IMR-90 (cell line): ENCODE data around the gene CENPP. TPM values are rescaled to one million over a fixed set of nuclear protein-coding genes. Genes with fewer than 3 reads are reported as not detected.

Source experiments
- ATAC-seq: fragments of 200-7000 bp; cut with Tn5 transposase; 2 replicates; pipeline ENCODE4 v1.9.1; 2020; ENCODE audit warnings: low read depth, mild to moderate bottlenecking, moderate library complexity
- BruUV-seq: library from RNA; stranded (reverse); fragments of 400-500 nt; replicated peaks from 2 replicates; lab custom pipeline; 2021; lab: Mats Ljungman, UMichigan
- CTCF ChIA-PET: fragments of 300-600 bp; formaldehyde crosslinking; extraction: SDS; loops from one replicate; lab custom pipeline; 2021; ENCODE audit warnings: antibody characterized with exemption; lab: Yijun Ruan, JAX
- POLR2A ChIA-PET: fragments of 300-600 bp; sonication (Branson Sonifier 250); formaldehyde crosslinking; loops from one replicate; lab custom pipeline; 2022; ENCODE audit warnings: antibody characterized with exemption; ENCODE audit not compliant: unreplicated experiment; lab: Charles Lee
- DNase-seq: peaks from one replicate; pipeline ENCODE4 v3.0.0; 2013
- H2AFZ ChIP-seq: replicated peaks from 2 replicates; pipeline ENCODE3; 2013; ENCODE audit warnings: low read length, mild to moderate bottlenecking; ENCODE audit not compliant: poor library complexity
- H2AK5ac ChIP-seq: 2 replicates; pipeline ENCODE4 v1.6.1; 2013; ENCODE audit warnings: low read depth, low read length, inconsistent platforms
- H2AK9ac ChIP-seq: replicated peaks from 2 replicates; pipeline ENCODE3; 2013; ENCODE audit warnings: mild to moderate bottlenecking, low read depth, low read length, moderate library complexity; ENCODE audit not compliant: poor library complexity
- H2BK120ac ChIP-seq: 2 replicates; pipeline ENCODE4 v1.6.1; 2013; ENCODE audit warnings: low read depth, low read length, inconsistent platforms
- H2BK15ac ChIP-seq: 3 replicates; pipeline ENCODE4 v1.6.1; 2013; ENCODE audit warnings: low read depth, low read length, inconsistent platforms
- H2BK20ac ChIP-seq: 2 replicates; pipeline ENCODE4 v1.6.1; 2013; ENCODE audit warnings: low read depth, mild to moderate bottlenecking, inconsistent platforms, low read length, moderate library complexity
- H2BK5ac ChIP-seq: 2 replicates; pipeline ENCODE4 v1.6.1; 2013; ENCODE audit warnings: mild to moderate bottlenecking, low read depth, low read length, inconsistent platforms; ENCODE audit not compliant: poor library complexity, severe bottlenecking
- H3K14ac ChIP-seq: replicated peaks from 2 replicates; pipeline ENCODE4 v1.6.1; 2013; ENCODE audit warnings: low read depth, low read length, inconsistent platforms
- H3K18ac ChIP-seq: 2 replicates; pipeline ENCODE4 v1.6.1; 2013; ENCODE audit warnings: low read depth, low read length, control low read depth
- H3K23ac ChIP-seq: 2 replicates; pipeline ENCODE4 v1.6.1; 2013; ENCODE audit warnings: low read depth, low read length, inconsistent platforms
- H3K27ac ChIP-seq: 2 replicates; pipeline ENCODE4 v1.5.1; 2013; ENCODE audit warnings: mild to moderate bottlenecking, control low read depth, low read length; ENCODE audit not compliant: insufficient read depth
- H3K27me3 ChIP-seq: 2 replicates; pipeline ENCODE4 v1.6.1; 2013; ENCODE audit warnings: low read length; ENCODE audit not compliant: control insufficient read depth, insufficient read depth
- H3K36me3 ChIP-seq: 2 replicates; pipeline ENCODE4 v1.6.1; 2013; ENCODE audit warnings: low read length, mixed read lengths; ENCODE audit not compliant: control insufficient read depth, insufficient read depth
- H3K4ac ChIP-seq: 2 replicates; pipeline ENCODE4 v1.6.1; 2013; ENCODE audit warnings: low read depth, low read length, inconsistent platforms
- H3K4me1 ChIP-seq: 2 replicates; pipeline ENCODE4 v1.6.1; 2013; ENCODE audit warnings: low read length, mixed read lengths; ENCODE audit not compliant: control insufficient read depth, insufficient read depth
- H3K4me2 ChIP-seq: 2 replicates; pipeline ENCODE4 v1.6.1; 2013; ENCODE audit warnings: low read depth, mild to moderate bottlenecking, control low read depth, low read length, moderate library complexity
- H3K4me3 ChIP-seq: 2 replicates; pipeline ENCODE4 v1.5.1; 2013; ENCODE audit warnings: low read depth, mild to moderate bottlenecking, control low read depth, low read length, moderate library complexity; ENCODE audit not compliant: insufficient read depth
- H3K56ac ChIP-seq: 2 replicates; pipeline ENCODE4 v1.6.1; 2013; ENCODE audit warnings: low read length, inconsistent platforms; ENCODE audit not compliant: insufficient read depth; ENCODE audit errors: extremely low read depth
- H3K79me1 ChIP-seq, 2 experiments: 2 replicates each; pipeline ENCODE4 v1.6.1; 2013; ENCODE audit warnings: low read length in 2 of 2, inconsistent platforms in 1 of 2, low read depth in 1 of 2
- H3K9ac ChIP-seq: 2 replicates; pipeline ENCODE4 v1.6.1; 2013; ENCODE audit warnings: low read depth, low read length, control low read depth
- H3K9me1 ChIP-seq: 2 replicates; pipeline ENCODE4 v1.6.1; 2013; ENCODE audit warnings: low read length, inconsistent platforms; ENCODE audit not compliant: insufficient read depth
- H3K9me3 ChIP-seq: 2 replicates; pipeline ENCODE4 v1.6.1; 2013; ENCODE audit warnings: low read length; ENCODE audit not compliant: control insufficient read depth, insufficient read depth
- H4K20me1 ChIP-seq: 2 replicates; pipeline ENCODE4 v1.6.1; 2013; ENCODE audit warnings: low read length, inconsistent platforms; ENCODE audit not compliant: insufficient read depth
- H4K5ac ChIP-seq: 2 replicates; pipeline ENCODE4 v1.6.1; 2013; ENCODE audit warnings: mild to moderate bottlenecking, low read depth, low read length, control low read depth
- H4K8ac ChIP-seq, 2 experiments: 2 replicates each; pipeline ENCODE4 v1.6.1; 2013; ENCODE audit warnings: low read depth in 2 of 2, low read length in 2 of 2, control low read depth in 1 of 2, inconsistent platforms in 1 of 2
- H4K91ac ChIP-seq: 2 replicates; pipeline ENCODE4 v1.6.1; 2013; ENCODE audit warnings: low read depth, low read length, inconsistent platforms; ENCODE audit not compliant: insufficient read depth
- BHLHE40 ChIP-seq: fragments of 150-350 bp; IDR thresholded peaks from 2 replicates; pipeline ENCODE4 v1.6.1; 2016; ENCODE audit warnings: mild to moderate bottlenecking, low read depth, low read length
- CHD1 ChIP-seq: IDR thresholded peaks from 2 replicates; pipeline ENCODE4 v1.6.1; 2012; ENCODE audit warnings: low read depth, low read length, improper control_type of control experiment
- CTCF ChIP-seq: conservative IDR thresholded peaks from 2 replicates; pipeline ENCODE4 v1.5.1; 2012; ENCODE audit warnings: mild to moderate bottlenecking, low read depth, low read length, improper control_type of control experiment
- ELK1 ChIP-seq: fragments of 150-350 bp; IDR thresholded peaks from 2 replicates; pipeline ENCODE4 v1.6.1; 2016; ENCODE audit warnings: low read depth, mild to moderate bottlenecking, low read length, moderate library complexity, borderline replicate concordance
- FOS ChIP-seq: fragments of 150-350 bp; IDR thresholded peaks from 2 replicates; pipeline ENCODE4 v1.6.1; 2016; ENCODE audit warnings: low read depth, low read length
- MAFK ChIP-seq: IDR thresholded peaks from 2 replicates; pipeline ENCODE4 v1.6.1; 2012; ENCODE audit warnings: low read depth, low read length, improper control_type of control experiment
- MAZ ChIP-seq: IDR thresholded peaks from 2 replicates; pipeline ENCODE4 v1.6.1; 2012; ENCODE audit warnings: low read depth, mild to moderate bottlenecking, low read length, improper control_type of control experiment, moderate library complexity, borderline replicate concordance
- MXI1 ChIP-seq: IDR thresholded peaks from 2 replicates; pipeline ENCODE4 v1.6.1; 2012; ENCODE audit warnings: low read depth, mild to moderate bottlenecking, low read length, moderate library complexity, borderline replicate concordance
- POLR2A ChIP-seq: IDR thresholded peaks from 2 replicates; pipeline ENCODE4 v1.6.1; 2012; ENCODE audit warnings: mild to moderate bottlenecking, low read depth, low read length
- SMC3 ChIP-seq: fragments of 150-350 bp; IDR thresholded peaks from 2 replicates; pipeline ENCODE4 v1.6.1; 2016; ENCODE audit warnings: low read depth, mild to moderate bottlenecking, antibody characterized with exemption, low read length, moderate library complexity
- USF2 ChIP-seq: fragments of 150-350 bp; IDR thresholded peaks from 2 replicates; pipeline ENCODE4 v1.6.1; 2017; ENCODE audit warnings: mild to moderate bottlenecking, antibody characterized with exemption, low read length, low read depth
- WGBS, 2 experiments: methylation state at CpG; one replicate each; pipeline versions ENCODE4 v1.1.5 to v1.1.7; 2013; ENCODE audit warnings: missing lambda C conversion rate in 2 of 2; ENCODE audit not compliant: insufficient read length in 1 of 2; ENCODE audit errors: extremely low coverage in 2 of 2; 5-methylcytosine and 5-hydroxymethylcytosine counted together
- dilution Hi-C: fragments of 300-500 bp; cut with HindIII; formaldehyde crosslinking; loops from one replicate; pipeline ENCODE4 v1.14.3; 2018; ENCODE audit warnings: low sequenced_read_pairs; ENCODE audit not compliant: unreplicated experiment
- in situ Hi-C: fragments of 300-500 bp; cut with MboI; formaldehyde crosslinking; loops from 3 replicates; pipeline ENCODE4 v1.14.3; 2019; ENCODE audit warnings: low sequenced_read_pairs, inconsistent platforms, mixed read lengths
- intact Hi-C: fragments of 100-400 bp; cut with micrococcal nuclease; formaldehyde crosslinking; loops from 2 replicates; pipeline ENCODE4 v1.10.0; 2022
- polyA plus RNA-seq, 3 experiments: library from polyadenylated mRNA; depleted of rRNA; stranded (reverse); fragments of >200 nt; gene quantifications; 2 replicates each; pipeline ENCODE4 v1.2.3, GENCODE V29; 2012; ENCODE audit warnings: low replicate concordance in 1 of 3
- total RNA-seq: library from RNA; depleted of rRNA; stranded (reverse); fragments of >200 nt; gene quantifications from 2 replicates; pipeline ENCODE4 v1.2.3, GENCODE V29; 2012

CENPP gene
- total and polyA plus RNA-seq, 2 of the 4 experiments (the other 2 are of a cell fraction): 1.4 to 2.0 TPM

- no peak overlapping the region for H3K23ac ChIP-seq
- no peak overlapping the region for H3K18ac ChIP-seq
- peak; percentile 29 for DNase-seq
- H3K27me3 ChIP-seq: no peaks in the 10 kb centered on the region
- POLR2A ChIA-PET: no interaction called here
- no peak overlapping the region for H2BK20ac ChIP-seq
- H4K5ac ChIP-seq: no peak overlapping the region
- H3K14ac ChIP-seq: no peak overlapping the region
- TF ChIP-seq MAFK: no peak
- no peak for TF ChIP-seq POLR2A
- no peak for TF ChIP-seq CHD1
- no peak for TF ChIP-seq FOS
- no peak for TF ChIP-seq SMC3
- no peak for TF ChIP-seq USF2
- TF ChIP-seq BHLHE40: no peak
- TF ChIP-seq MXI1: no peak
- no peak for TF ChIP-seq ELK1
- TF ChIP-seq CTCF: no peak
- TF ChIP-seq MAZ: no peak
- peaks cover 2% of the 10 kb centered on the region; the same call in 1 of the 2 replicates for H3K4me1 ChIP-seq
- H3K4me3 ChIP-seq: no peak overlapping the region
- no peak overlapping the region for H3K4ac ChIP-seq
- H3K9ac ChIP-seq: no peak overlapping the region
- no peak overlapping the region for H3K4me2 ChIP-seq
- BruUV-seq: no TSS peak
- H3K36me3 ChIP-seq: peaks cover 54% of the 10 kb centered on the region
- 100% methylated on average over 1 of the region's 10 CpGs for WGBS, 2 experiments
- no peak overlapping the region for H2AK5ac ChIP-seq
- H4K91ac ChIP-seq: no peak overlapping the region
- CTCF ChIA-PET: no interaction called here
- no peaks in the 10 kb centered on the region for H3K9me3 ChIP-seq
- no peak overlapping the region for H2BK5ac ChIP-seq
- H2BK120ac ChIP-seq: no peak overlapping the region
- no peak overlapping the region for H2AK9ac ChIP-seq
- H3K27ac ChIP-seq: no peak overlapping the region
- dilution Hi-C loops: no loop called here
- H3K56ac ChIP-seq: no peak overlapping the region
- H3K9me1 ChIP-seq: peaks cover 14% of the 10 kb centered on the region; the same call in 1 of the 2 replicates
- no peak overlapping the region for H2AFZ ChIP-seq
- in situ Hi-C loops: no loop called here
- H4K20me1 ChIP-seq: peaks cover 8% of the 10 kb centered on the region; the same call in 1 of the 2 replicates
- H2BK15ac ChIP-seq: no peak overlapping the region
- no peak overlapping the region for H4K8ac ChIP-seq
- peaks cover 12 to 47% of the 10 kb centered on the region in 2 experiments for H3K79me1 ChIP-seq
- peak; percentile 55; the same call in 1 of the 2 replicates for ATAC-seq
- intact Hi-C loops: no loop called here
Observed at GRCh38 chr9:92650839-92651621, 325.3 kb downstream of the CENPP start.
